NCI-H446 (cell line): ENCODE measurements around the gene ARID3A.

ENCODE experiments used
- DNase-seq, 2 experiments: peaks; one replicate each; lab custom pipeline; 2025; lab: John Stamatoyannopoulos, UW

The ARID3A gene

GRCh38 chr19:1004803-1005664, 79.2 kb downstream of the ARID3A start:
- DNase-seq = no peak

DNA sequence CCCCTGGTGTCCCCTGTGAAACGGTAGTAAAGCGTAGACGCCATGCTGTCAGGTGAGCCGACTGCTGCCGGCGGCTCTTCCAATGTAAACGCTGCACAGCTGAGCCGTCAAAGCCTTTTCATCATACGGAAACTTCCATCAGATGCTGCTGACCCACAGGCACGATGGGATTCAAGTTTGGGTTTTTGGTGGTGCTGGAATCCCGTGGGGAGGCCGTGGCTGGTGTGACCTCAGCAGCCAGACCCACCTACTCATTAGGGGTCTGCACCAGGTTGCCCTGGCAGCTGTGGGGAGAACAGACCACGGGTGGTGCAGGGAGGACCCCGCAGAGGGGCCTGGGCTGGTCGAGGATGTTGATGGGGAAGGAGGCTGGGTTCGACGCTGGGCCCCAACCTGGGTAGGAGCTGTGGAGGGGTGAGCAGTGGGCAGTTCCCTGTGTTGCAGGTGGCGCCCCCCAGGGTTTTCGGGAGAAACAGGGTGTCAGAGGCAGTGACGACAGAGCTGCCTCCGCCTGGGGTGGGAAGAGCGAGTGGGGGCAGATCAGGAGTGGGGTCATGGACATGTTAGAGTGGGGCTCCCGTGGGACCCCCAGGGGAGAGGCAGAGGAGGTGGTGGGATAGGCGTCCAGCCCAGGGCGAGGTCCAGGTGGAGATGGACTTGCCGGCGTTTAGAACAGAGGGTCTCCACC, 81.0 kb downstream of the ARID3A start:
- no peak for DNase-seq

- no peak for DNase-seq
Observed at GRCh38 chr19:1007399-1008251, 81.8 kb downstream of the ARID3A start.

- no peak for DNase-seq
Observed at GRCh38 chr19:1008268-1009040, 82.6 kb downstream of the ARID3A start.

- no peak for DNase-seq
Observed at GRCh38 chr19:1009041-1009980, 83.5 kb downstream of the ARID3A start.

- DNase-seq = no peak
Observed at GRCh38 chr19:1009981-1010538, 84.2 kb downstream of the ARID3A start.

- no peak for DNase-seq
Observed at GRCh38 chr19:1010586-1011510, 85.0 kb downstream of the ARID3A start.

GRCh38 chr19:1011831-1012333, 86.0 kb downstream of the ARID3A start:
- DNase-seq = no peak

DNA sequence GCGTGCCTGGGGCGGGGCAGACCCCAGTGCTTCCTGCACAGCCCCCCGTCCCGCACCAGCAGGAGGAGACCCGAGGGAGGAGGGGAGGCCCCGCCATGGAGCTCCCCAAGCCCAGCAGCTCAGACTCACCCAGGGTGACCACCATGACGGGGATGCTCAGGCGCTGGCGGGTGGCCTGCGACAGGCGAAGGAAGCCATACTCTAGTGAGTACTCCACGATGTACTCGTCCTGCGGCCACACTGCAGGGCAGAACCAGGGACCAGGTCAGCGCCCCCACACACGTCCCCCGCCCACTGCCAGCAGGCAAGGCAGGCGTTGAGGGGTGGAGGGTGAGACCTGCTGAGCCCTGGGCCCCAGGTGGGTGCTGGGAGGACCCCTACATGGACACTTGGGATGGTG, 86.5 kb downstream of the ARID3A start:
- DNase-seq = no peak

DNA sequence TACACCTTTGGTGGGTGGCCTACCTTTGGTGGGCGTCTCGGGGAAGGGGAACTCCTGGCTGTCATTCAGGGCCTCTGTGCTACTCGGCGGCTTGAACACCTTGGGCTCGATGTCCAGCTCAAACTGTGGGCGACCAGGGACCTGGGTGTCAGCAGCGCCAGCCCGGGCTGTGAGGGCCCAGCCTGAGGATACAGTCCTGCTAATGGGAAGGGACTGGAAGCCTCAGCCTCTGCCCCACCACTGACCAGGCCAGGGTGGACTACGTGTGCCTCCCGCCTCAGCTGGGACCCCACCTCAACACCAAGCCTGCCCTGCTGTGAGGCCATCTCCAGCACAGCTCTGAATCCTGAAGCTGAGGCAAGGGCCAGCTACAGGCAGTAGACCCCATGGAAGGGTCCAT, 87.4 kb downstream of the ARID3A start:
- no peak for DNase-seq

GRCh38 chr19:1014161-1015060, 88.6 kb downstream of the ARID3A start:
- DNase-seq = no peak

DNA sequence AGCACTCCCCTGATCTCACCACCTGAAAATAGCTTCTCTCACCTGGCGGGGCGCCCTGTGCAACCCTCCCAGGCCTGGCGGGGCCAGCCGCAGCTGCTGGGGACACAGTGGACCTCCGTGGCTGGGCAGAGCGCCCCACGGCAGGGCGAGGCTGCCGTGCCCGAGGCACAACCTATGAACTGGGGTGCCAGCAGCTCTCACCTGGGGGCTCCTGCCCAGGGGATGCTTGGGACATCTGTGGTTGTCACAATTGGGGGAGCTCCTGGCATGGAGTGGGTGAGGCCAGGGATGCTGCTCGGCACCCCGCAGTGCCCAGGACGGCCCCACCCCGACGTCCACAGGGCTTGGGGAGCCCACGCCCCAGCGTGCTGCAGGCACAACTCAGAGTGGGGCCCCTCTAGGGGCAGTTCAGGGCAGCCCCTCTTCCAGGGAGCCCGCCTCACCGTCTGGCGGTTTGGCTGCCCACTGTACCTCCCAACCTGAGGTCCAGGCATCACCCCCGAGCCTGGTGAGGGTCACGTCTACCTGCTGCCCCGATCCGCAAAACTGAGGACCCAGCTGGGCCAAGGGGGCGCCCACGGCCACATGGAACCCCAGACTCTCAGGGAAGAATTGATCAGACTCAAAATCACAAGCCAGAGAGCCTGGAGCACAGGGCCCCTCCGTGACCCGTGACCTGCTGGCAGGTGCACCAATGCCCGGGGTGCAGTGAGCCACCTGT, 89.4 kb downstream of the ARID3A start:
- DNase-seq = no peak

- DNase-seq = no peak
Observed at GRCh38 chr19:1015782-1016646, 90.2 kb downstream of the ARID3A start.

- no peak for DNase-seq
Observed at GRCh38 chr19:1016647-1017114, 90.8 kb downstream of the ARID3A start.

DNA sequence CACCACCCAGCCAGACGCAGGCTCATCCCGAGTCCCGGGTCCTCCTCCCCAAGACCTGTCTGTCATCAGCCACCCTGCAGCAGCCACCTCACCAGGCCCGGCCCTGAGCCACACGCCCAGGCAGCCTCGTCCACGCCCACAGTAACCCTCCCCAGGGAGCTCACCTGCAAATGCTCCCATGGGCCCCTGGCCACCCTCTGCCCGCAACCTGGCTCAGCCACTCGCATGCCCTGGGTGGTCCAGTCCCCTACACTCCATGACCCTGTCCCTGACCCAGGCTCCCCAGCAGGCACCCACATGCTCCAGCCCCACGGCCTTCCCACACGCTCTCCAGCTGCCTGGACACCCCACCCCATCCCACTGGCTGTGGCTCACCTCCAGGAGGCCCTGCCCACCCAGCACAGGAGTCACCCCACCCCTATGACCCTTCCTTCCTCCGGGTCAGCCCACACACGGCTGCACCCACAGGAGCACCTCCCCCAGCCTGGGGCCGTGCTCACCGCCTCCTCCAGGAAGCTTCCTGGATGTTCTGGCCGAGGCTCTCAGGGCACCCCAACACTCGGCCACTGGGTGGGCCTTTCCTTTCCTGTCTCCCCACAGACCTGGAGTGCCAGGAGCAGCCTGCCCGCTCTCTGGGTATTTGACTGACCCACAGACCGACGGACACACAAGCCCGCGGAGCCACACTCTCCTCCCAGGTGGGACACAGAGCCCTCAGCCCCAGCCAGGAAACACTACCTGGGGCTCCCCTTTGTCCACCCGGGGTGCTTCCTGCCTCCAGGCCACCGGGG, 91.5 kb downstream of the ARID3A start:
- no peak for DNase-seq
